Motor neuron (in vitro differentiated cells): ENCODE results near the gene IDH3G. TPM values are rescaled to one million over a fixed set of nuclear protein-coding genes. Genes with fewer than 3 reads are reported as not detected.
A peak's percentile ranks its signal among the peaks of the same experiment; 100 is the strongest.
"Not testable (repeated sequence)": the region's sequence is repeated elsewhere in the genome, so short reads cannot be mapped to it uniquely, and the experiment has no call there.

Source experiments
- ATAC-seq, 8 experiments: fragments of 200-7000 bp; cut with Tn5 transposase; replicated peaks in 6 of 8; 2 replicates each; pipeline ENCODE4 v1.8.0; 2021; ENCODE audit warnings: mild to moderate bottlenecking in 8 of 8, moderate library complexity in 8 of 8
- H3K27ac ChIP-seq, 2 donors: fragments of 250-450 bp; sonication (Bioruptor Pico); 2 replicates each; pipeline ENCODE4 v1.9.0; 2021; ENCODE audit warnings: antibody characterized with exemption in 2 of 2, mild to moderate bottlenecking in 2 of 2, moderate library complexity in 1 of 2
- H3K4me1 ChIP-seq, 2 donors: fragments of 250-450 bp; sonication (Bioruptor Pico); replicated peaks in 1 of 2; 2 replicates each; pipeline ENCODE4 v1.6.1; 2021; ENCODE audit warnings: antibody characterized with exemption in 2 of 2, mild to moderate bottlenecking in 2 of 2, moderate library complexity in 1 of 2
- H3K4me3 ChIP-seq, 5 donors: fragments of 250-450 bp; sonication (Bioruptor Pico); 2 replicates each; pipeline ENCODE4 v1.9.0; 2021; ENCODE audit warnings: antibody characterized with exemption in 5 of 5, mild to moderate bottlenecking in 5 of 5, moderate library complexity in 4 of 5
- WGBS, 10 experiments: fragments of 450-650 bp; shearing (Covaris generic); methylation state at CpG; one replicate each; pipeline ENCODE4 v1.0.0; 2022; 5-methylcytosine and 5-hydroxymethylcytosine counted together
- in situ Hi-C, 9 experiments: fragments of 400-800 bp; cut with MboI; loops; one replicate each; pipeline ENCODE4 v1.15.0; 2021; ENCODE audit warnings: low sequenced_read_pairs in 9 of 9, low pct_unique_long_range_greater_than_20kb in 2 of 9; ENCODE audit not compliant: unreplicated experiment in 9 of 9
- total RNA-seq, 8 experiments: library from RNA; unstranded; fragments of 300-600 nt; gene quantifications; 2 replicates each; pipeline versions ENCODE4 v1.2.3 to v1.2.4, GENCODE V29; 2022

The IDH3G gene
- total RNA-seq, 8 experiments from 2014 or later, result 32.2 to 69.3 (median 42.6) TPM

DNA sequence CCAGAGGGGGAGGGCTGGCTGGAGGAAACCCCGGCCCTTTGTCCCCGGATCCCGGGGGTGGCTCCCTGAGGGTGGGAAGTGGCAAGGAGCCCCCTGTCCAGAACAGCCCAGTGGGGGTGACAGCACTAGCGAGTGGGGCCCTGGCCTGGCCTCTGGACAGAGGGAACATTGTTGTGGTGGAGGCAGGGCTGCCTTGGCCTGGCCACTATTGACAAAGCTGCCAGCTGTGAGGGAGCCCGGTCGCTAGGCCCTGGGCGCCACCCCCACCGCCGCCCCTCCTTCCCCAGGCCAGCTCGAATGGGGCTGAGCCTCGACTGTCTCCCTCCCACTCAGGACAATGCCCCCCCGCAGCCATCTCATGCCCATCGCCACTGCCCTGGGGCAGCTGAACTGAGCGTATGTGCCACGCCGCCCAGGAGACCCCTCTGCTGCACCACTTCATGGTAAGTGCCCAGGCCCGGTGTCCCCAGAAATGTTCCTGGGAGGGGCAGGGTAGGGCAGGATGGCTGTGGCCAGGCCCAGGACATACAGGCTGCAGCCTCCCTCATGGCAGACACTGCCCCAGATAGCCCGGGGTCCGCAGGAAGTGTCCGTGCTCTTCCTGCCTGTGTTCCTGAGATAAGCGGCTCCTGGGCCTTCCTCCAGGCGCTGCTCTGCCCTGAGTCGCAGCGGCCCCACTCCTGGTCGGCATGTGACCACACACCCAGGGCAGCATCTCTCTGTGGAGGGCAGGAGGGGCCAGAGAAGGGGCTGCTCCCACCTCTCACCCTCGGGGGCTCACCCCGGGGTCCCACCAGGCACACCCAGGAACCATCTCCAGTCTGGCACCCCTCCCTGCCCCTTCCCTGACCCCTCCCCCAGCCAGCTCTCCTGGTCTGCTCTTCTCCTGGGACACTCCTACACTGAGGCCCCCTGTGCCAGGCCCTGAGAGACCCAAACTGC lies 28.8 kb downstream of the IDH3G start:
- H3K27ac ChIP-seq, result peak overlapping the region; percentile 66 to 96
- in situ Hi-C loops, result no loop called here
- H3K4me1 ChIP-seq, result peaks cover 30 to 34% of the 10 kb centered on the region in 2 donors
- peak in 6 of 8 experiments; percentile 17 to 54 (median 34) for ATAC-seq
- WGBS, 10 experiments, result 59% methylated on average over 5 of the region's 27 CpGs; no CpG with 5 or more reads in 9 of the 10 experiments
- peak overlapping the region in 3 of 5 donors; percentile 18 to 32 (median 28) for H3K4me3 ChIP-seq

DNA sequence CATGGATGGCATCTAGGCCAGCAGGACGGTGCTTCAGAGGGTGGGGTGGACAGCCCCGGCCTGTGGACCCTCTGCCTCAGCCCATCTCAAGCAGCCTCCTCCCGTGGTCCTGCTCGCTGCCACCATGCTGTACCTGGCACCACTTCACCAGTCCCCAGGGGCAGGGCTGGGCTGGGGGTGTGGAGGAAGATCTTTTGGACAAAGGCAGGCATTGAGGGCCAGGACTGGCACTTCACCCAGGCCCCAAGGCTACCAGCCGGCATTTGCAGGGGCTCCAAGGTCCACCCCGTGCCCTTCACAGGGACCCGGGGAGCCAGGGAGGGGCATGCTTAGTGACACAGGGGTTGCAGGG lies 29.4 kb downstream of the IDH3G start:
- ATAC-seq, result no peak
- Histone ChIP-seq H3K4me1 (peaks cover 30 to 34% of the 10 kb centered on the region in 2 donors), H3K4me3 (peak overlapping the region in 1 of 5 donors; percentile 32), H3K27ac (peak overlapping the region; percentile 66 to 96)
- WGBS, 10 experiments, result no CpG with 5 or more reads among the region's 7 CpGs
- in situ Hi-C loops, result no loop called here

DNA sequence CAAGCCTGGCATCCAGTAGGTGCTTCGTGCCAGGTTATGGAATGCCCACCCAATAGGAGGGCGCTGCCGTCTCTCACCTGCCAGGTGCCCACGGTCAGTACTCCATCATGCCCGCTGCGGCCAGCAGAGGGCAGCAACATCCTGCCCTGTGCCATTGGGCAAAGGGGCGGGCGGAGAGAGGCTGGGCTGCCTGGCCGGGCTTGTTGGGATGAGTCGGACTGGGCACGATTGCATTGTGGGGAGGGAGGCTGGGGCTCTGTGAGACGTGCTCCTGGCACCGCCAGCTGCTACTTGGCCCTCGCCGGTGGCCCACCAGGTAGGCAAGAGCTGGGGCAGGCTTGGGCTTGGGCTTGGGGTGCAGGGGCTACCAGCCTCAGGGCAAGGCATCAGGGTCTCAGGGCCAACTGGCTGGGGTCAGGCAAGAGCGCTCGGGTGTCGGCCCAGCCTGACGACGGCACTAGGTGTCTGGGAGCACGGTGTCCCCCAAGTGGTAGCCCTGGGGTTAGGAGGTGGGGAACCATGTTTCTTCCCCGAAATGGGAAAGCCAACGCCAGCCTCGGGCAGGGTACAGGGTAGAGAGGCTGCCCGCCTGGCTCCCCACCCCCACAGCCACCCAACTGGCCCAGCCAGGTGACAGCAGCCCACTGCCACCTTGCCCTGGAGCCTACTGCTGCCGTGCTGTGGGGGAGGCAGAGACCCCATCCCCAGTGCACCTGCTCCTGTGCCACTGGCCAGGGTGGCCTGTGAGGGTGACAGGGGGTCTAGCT lies 30.0 kb downstream of the IDH3G start, which contains the start of gene PLXNB3:
TSS of gene PLXNB3 (plus strand) at position 261 of the 767 bp plus-strand sequence. CDS start 1,287 bp downstream, outside the sequence.
- no CpG with 5 or more reads among the region's 26 CpGs for WGBS, 10 experiments
- peaks cover 30 to 34% of the 10 kb centered on the region in 2 donors for H3K4me1 ChIP-seq
- peak within 1 kb of the TSS in 1 of 5 donors; percentile 32 for H3K4me3 ChIP-seq
- H3K27ac ChIP-seq, result peak within 1 kb of the TSS; percentile 66 to 96
- peak in 5 of 8 experiments; percentile 2 to 96 (median 49) for ATAC-seq
- in situ Hi-C loops, result no loop called here

DNA sequence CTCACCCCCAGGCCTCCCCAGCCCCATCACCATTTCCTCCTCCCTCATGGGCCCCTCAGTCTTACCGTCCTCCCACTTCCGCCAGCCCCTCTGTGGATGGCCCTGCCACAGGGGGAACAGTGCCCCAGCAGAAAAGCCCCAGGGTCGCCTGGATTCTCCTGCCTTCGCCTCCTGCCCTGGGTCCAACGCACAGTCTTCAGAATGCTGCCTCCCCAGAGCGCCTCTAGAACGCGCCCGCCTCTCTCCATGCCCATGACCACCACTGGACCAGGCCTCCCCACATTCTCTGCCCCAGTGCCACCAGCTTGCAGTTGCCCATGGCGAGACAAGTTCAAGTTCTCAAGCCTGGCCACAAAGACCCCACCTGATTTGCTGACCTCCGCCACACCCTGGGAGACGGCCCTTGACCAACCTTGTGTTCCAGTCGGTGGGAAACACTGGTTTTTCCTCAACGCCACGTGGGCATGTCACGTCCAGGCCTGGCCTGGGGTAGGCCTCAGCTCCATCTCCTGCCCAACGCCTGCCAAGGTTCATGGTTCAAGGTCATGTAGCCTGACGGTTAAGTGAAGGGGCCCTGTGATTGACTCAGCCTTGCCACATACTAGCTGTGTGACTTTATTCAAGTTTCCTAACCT lies 30.8 kb downstream of the IDH3G start:
- H3K4me1 ChIP-seq, result peaks cover 30 to 34% of the 10 kb centered on the region in 2 donors
- no peak overlapping the region for H3K4me3 ChIP-seq
- no peak for ATAC-seq
- in situ Hi-C loops, result no loop called here
- 77 to 80% methylated on average over 1 to 9 of the region's 18 CpGs; no CpG with 5 or more reads in 8 of the 10 experiments for WGBS, 10 experiments
- H3K27ac ChIP-seq, result no peak overlapping the region

DNA sequence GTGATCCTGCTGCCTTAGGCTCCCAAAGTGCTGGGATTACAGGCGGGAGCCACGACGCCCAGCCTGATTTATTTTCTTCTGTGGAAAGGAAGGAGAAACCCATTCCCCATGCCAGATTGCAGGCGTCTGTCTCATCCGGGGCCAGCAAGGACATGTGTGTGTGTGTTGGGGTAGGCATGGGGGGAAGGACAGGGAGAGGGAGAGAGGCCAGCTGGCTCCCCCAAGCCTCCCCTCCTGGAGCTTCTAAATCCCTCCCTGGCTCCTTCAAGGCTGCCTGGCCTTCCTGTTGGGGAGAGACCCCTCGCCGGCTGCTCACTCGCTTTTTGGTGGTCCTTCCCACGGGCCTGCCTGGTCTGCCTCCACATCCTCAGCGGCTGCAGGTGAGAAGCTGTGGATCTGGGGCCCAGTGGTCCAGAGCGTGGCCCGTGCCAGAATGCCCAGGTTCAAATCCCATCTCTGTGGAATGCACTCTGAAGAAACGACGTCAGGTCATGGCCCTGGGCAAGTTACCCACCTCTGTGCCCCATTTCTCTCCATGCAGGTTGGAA lies 31.5 kb downstream of the IDH3G start:
- no peak overlapping the region for H3K27ac ChIP-seq
- 94% methylated on average over 3 of the region's 14 CpGs; no CpG with 5 or more reads in 9 of the 10 experiments for WGBS, 10 experiments
- H3K4me1 ChIP-seq, result peaks cover 30 to 34% of the 10 kb centered on the region in 2 donors
- in situ Hi-C loops, result no loop called here
- no peak for ATAC-seq
- H3K4me3 ChIP-seq, result no peak overlapping the region

DNA sequence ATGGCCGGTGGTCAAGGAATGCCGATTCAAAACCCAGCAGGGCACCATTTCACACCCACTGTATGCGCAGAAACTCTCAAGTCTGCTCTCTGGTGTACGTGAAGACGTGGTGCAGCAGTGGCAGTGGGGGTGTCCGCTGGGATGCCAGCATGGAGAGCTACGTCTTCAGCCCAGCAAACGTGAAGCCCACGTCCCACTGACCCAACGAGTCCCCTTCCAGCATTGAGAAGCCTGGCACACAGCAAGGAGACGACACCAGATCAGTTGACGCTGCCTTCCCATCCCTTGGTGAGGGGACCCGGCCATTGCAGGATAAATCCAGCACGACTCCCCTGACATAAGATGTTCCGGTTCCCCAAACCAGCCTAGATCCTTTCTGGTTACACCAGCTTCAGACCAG lies 32.3 kb downstream of the IDH3G start:
- no peak overlapping the region for H3K27ac ChIP-seq
- in situ Hi-C loops, result no loop called here
- peaks cover 28 to 30% of the 10 kb centered on the region in 2 donors for H3K4me1 ChIP-seq
- no peak overlapping the region for H3K4me3 ChIP-seq
- WGBS, 10 experiments, result 42% methylated on average over 7 of the region's 15 CpGs; no CpG with 5 or more reads in 9 of the 10 experiments
- ATAC-seq, result no peak

DNA sequence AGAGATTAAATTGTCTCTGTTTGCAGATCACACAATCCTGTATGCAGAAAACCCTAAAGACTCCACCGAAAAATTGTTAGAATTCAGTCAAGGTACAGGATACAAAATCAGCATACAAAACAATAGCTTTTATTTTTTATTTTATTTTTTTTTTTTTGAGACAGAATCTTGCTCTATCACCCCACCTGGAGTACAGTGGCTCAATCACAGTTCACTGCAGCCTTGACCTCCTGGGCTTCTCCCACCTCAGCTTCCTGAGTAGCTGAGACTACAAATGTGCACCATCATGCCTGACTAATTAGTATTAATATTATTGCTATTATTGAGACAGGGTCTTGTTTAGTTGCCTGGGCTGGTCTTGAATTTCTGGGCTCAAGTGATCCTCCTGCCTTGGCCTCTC lies 39.0 kb downstream of the IDH3G start:
- WGBS, 10 experiments, result 60 to 71% methylated on average over 1 of the region's 1 CpG; no CpG with 5 or more reads in 8 of the 10 experiments
- Histone ChIP-seq H3K4me1 (peaks cover 3 to 6% of the 10 kb centered on the region in 2 donors), H3K4me3 (no peak overlapping the region), H3K27ac (no peak overlapping the region)
- ATAC-seq, result no peak
- in situ Hi-C loops, result no loop called here

DNA sequence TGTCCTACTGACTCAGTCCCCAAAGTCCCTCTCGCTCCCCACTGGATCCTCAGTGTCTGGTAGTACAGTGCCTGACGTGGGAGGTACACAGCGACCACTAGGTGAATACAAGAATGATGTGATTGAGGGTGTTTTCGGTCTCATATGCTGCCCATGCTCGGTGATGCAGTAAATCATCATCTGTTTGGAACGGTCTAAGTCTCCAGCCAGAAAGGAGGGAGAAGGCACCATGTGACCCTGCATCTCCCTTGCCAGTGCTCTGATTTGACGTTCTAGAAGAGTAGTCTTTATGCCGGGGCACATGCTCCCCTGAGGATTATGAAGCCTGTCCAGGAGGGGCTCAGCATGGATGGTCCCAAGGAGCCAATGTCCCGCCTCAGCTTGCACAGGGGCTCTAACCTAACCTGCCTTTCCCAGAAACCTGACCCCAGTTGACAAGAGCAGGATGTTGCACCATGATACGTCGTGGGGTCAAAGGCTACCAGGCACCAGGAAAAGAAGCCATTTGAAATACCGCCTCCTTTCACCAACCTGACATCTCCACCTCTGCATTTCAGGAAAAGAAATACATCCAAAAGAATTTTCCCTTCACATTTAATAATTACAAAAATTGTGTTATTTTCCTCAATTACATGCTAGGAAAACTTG lies 43.9 kb downstream of the IDH3G start:
- 50 to 100% (median 54%) methylated on average over 1 to 6 of the region's 12 CpGs; no CpG with 5 or more reads in 6 of the 10 experiments for WGBS, 10 experiments
- peak in 4 of 8 experiments; percentile 53 to 91 (median 85) for ATAC-seq
- Histone ChIP-seq H3K27ac (no peak overlapping the region), H3K4me3 (no peak overlapping the region), H3K4me1 (peaks cover 3 to 8% of the 10 kb centered on the region in 2 donors)
- in situ Hi-C loops, result no loop called here

DNA sequence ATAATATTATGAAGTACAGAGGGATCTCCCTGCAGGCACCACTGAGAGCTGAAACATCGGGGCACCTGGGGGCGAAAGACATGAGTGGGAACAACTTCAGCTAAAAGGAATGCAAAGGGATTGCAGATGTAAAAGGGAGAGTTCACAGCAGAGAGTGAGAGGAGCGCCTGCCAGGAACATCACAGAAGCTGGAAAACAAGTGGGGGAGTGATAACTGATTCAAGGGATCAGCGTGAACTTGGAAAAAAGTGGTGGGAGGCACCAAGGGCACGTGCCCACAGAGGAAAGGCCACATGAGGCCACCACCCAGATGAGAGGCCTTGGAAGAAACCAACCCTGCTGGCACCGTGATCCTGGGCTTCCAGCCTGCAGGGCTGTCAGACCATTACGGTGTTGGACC lies 45.2 kb downstream of the IDH3G start:
- 62% methylated on average over 5 of the region's 7 CpGs; no CpG with 5 or more reads in 9 of the 10 experiments for WGBS, 10 experiments

DNA sequence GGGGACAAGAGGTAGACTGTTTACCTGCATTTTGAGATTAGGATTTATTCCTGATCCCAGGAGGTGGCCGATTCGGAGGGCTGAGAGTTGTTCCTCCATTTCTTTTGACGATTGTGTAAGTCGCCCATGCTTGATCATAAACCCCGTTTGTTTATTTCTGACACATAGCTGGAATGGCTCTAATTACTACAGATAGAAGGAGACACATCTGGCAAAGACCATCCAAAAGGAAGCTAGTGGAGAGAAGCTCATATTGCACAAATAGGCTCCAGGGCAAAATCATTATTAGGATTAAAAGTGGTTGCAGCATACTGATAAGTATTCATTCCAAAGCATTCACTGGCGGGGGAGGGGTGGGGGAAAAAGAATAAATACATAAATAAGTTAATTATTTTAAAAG lies 47.2 kb downstream of the IDH3G start:
- H3K27ac ChIP-seq, H3K4me3 ChIP-seq, ATAC-seq, in situ Hi-C loops: not testable (repeated sequence)
- WGBS, 10 experiments, result 20 to 80% (median 33%) methylated on average over 1 to 2 of the region's 6 CpGs; no CpG with 5 or more reads in 7 of the 10 experiments
- H3K4me1 ChIP-seq, result peaks cover 13 to 20% of the 10 kb centered on the region in 2 donors

More for the DNA sequence above, 45.2 kb downstream of the IDH3G start:
- H3K4me3 ChIP-seq, in situ Hi-C loops, ATAC-seq, H3K27ac ChIP-seq: not testable (repeated sequence)
- peaks cover 6 to 11% of the 10 kb centered on the region in 2 donors for H3K4me1 ChIP-seq

DNA sequence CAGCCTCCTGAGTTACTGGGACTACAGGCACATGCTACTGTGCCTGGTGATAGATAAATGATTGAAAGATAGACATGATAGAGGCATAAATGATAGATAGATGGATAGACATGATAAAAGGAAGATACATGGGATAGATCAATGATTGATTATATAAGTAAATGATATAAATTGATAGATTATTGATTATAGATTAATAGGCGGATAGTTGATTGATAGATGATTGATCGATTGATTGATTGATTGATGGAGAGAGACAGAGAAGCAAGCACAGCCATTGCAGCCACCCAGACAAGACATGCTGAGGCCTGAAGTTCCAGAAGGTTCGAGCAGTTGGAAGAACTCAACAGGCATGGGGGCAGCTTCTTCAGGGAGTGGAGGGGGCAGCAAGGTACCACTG lies 47.8 kb downstream of the IDH3G start:
- Histone ChIP-seq H3K4me1 (peaks cover 13 to 20% of the 10 kb centered on the region in 2 donors), H3K27ac (no peak overlapping the region), H3K4me3 (no peak overlapping the region)
- in situ Hi-C loops, result no loop called here
- WGBS, 10 experiments, result 39 to 93% (median 68%) methylated on average over 1 to 3 of the region's 3 CpGs; no CpG with 5 or more reads in 5 of the 10 experiments
- no peak for ATAC-seq

DNA sequence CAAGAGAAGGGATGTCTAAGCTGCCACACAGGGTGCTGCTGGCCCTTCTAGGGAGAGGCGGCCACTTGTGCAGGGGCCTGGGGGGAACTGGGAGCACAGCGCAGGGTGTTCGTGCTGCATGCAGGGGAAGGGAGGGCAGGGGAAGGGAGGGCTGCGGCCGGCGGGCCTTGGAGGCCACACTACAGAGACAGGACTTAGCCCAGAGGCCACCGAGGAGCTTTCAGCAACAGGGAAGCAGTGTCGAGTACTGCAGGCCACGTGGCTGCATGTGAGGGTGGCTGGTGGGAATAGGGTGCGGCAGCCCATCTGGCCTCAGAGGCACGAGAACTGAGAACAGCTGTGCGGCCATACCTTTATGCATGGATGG lies 49.1 kb downstream of the IDH3G start:
- ATAC-seq, in situ Hi-C loops, H3K4me3 ChIP-seq, H3K27ac ChIP-seq: not testable (repeated sequence)
- WGBS, 10 experiments, result no CpG with 5 or more reads among the region's 12 CpGs
- peaks cover 10 to 13% of the 10 kb centered on the region in 2 donors for H3K4me1 ChIP-seq
